Measurements from ENCODE around the gene IL22.

The IL22 gene

GRCh38 chr12:68206446-68206845 is 47.0 kb downstream of the IL22 start:
- DNase-seq (ENCODE audit: low spot score), result no peak
- no peak for TF ChIP-seq CTCF (IDR thresholded peaks at IDR 0.05)

GRCh38 chr12:68203460-68203875 is 49.9 kb downstream of the IL22 start:
- no peak for TF ChIP-seq CTCF (IDR thresholded peaks at IDR 0.05)
- no peak overlapping the region for H3K4me3 ChIP-seq
- no peak for DNase-seq (ENCODE audit: low spot score)
- H3K27ac ChIP-seq, result no peak overlapping the region

More at GRCh38 chr12:68206446-68206845, 47.0 kb downstream of the IL22 start:
- Histone ChIP-seq H3K27ac (no peak overlapping the region), H3K4me3 (no peak overlapping the region)

- TF ChIP-seq CTCF (IDR thresholded peaks at IDR 0.05), result no peak
- DNase-seq (ENCODE audit: low spot score), result no peak
- Histone ChIP-seq H3K27ac (no peak overlapping the region), H3K4me3 (no peak overlapping the region)
Observed at GRCh38 chr12:68200854-68201253, 52.5 kb downstream of the IL22 start.

GRCh38 chr12:68199127-68199526 is 54.3 kb downstream of the IL22 start:
- TF ChIP-seq CTCF (IDR thresholded peaks at IDR 0.05), result no peak
- H3K27ac ChIP-seq, result no peak overlapping the region
- no peak overlapping the region for H3K4me3 ChIP-seq
- DNase-seq (ENCODE audit: low spot score), result no peak

- Histone ChIP-seq H3K27ac (no peak overlapping the region), H3K4me3 (no peak overlapping the region)
- no peak for DNase-seq (ENCODE audit: low spot score)
- no peak for TF ChIP-seq CTCF (IDR thresholded peaks at IDR 0.05)
Observed at GRCh38 chr12:68198507-68199086, 54.8 kb downstream of the IL22 start.
